SU-DHL-6 (cell line): ENCODE results near the gene ZSWIM5.
A peak's percentile ranks its signal among the peaks of the same experiment; 100 is the strongest.
"Not testable (repeated sequence)": the region's sequence is repeated elsewhere in the genome, so short reads cannot be mapped to it uniquely, and the experiment has no call there.

ENCODE experiments used
- H2AFZ ChIP-seq: fragments of 200-600 bp; sonication (generic); 2 replicates; pipeline ENCODE4 v1.6.1; 2014; ENCODE audit warnings: low read depth, mild to moderate bottlenecking, moderate library complexity, mixed read lengths, antibody characterized with exemption, low read length; ENCODE audit not compliant: severe bottlenecking
- H3F3A ChIP-seq: fragments of 200-600 bp; shearing (Covaris generic); 2 replicates; pipeline ENCODE4 v1.6.0; 2016; ENCODE audit warnings: antibody characterized with exemption, mild to moderate bottlenecking; ENCODE audit not compliant: insufficient read depth
- H3K27ac ChIP-seq: fragments of 200-600 bp; sonication (generic); 2 replicates; pipeline ENCODE4 v1.5.1; 2016; ENCODE audit warnings: low read depth, mild to moderate bottlenecking, low read length, moderate library complexity, mixed read lengths
- H3K27me3 ChIP-seq: fragments of 200-600 bp; sonication (generic), shearing (Covaris generic); 2 replicates; pipeline ENCODE4 v1.6.0; 2014; ENCODE audit warnings: mild to moderate bottlenecking, low read length
- H3K36me3 ChIP-seq: fragments of 200-600 bp; sonication (generic); 2 replicates; pipeline ENCODE4 v1.6.1; 2014; ENCODE audit warnings: mild to moderate bottlenecking, low read length, mixed read lengths
- H3K4me2 ChIP-seq: fragments of 300-600, 200-600 bp; shearing (Covaris generic), sonication (generic); 2 replicates; pipeline ENCODE4 v1.6.0; 2014; ENCODE audit warnings: low read length, low read depth, mild to moderate bottlenecking; ENCODE audit not compliant: poor library complexity, severe bottlenecking
- H3K4me3 ChIP-seq: fragments of 200-600 bp; sonication (generic); 2 replicates; pipeline ENCODE4 v1.5.1; 2014; ENCODE audit warnings: antibody characterized with exemption, low read length, mild to moderate bottlenecking, mixed read lengths; ENCODE audit not compliant: insufficient read depth, poor library complexity, severe bottlenecking
- H3K79me2 ChIP-seq: fragments of 200-600 bp; sonication (generic); 2 replicates; pipeline ENCODE4 v1.6.1; 2014; ENCODE audit warnings: mild to moderate bottlenecking, low read length, moderate library complexity; ENCODE audit not compliant: insufficient read depth
- H3K9ac ChIP-seq: fragments of 200-600 bp; sonication (generic); 2 replicates; pipeline ENCODE4 v1.7.0; 2014; ENCODE audit warnings: mild to moderate bottlenecking, low read length
- H3K9me2 ChIP-seq: fragments of 200-600 bp; sonication (generic); replicated peaks from 2 replicates; pipeline ENCODE4 v1.6.1; 2014; ENCODE audit warnings: low read length; ENCODE audit not compliant: insufficient read depth
- H3K9me3 ChIP-seq: fragments of 200-600 bp; sonication (generic); 2 replicates; pipeline ENCODE4 v1.6.1; 2014; ENCODE audit warnings: low read length, mixed read lengths; ENCODE audit not compliant: insufficient read depth
- H4K20me1 ChIP-seq: fragments of 200-600 bp; sonication (generic); 2 replicates; pipeline ENCODE4 v1.6.1; 2014; ENCODE audit warnings: low read depth, mild to moderate bottlenecking, antibody characterized with exemption, low read length, moderate library complexity, mixed read lengths
- CTCF ChIP-seq: fragments of 200-600 bp; sonication (generic); IDR thresholded peaks from one replicate; pipeline ENCODE4 v1.5.1; 2017; ENCODE audit warnings: antibody characterized with exemption, mild to moderate bottlenecking, low read length, moderate library complexity; ENCODE audit not compliant: insufficient read depth, poor library complexity, severe bottlenecking
- EZH2phosphoT487 ChIP-seq: fragments of 200-600 bp; sonication (generic), shearing (Covaris generic); conservative IDR thresholded peaks from 2 replicates; pipeline ENCODE4 v1.6.1; 2018; ENCODE audit warnings: mild to moderate bottlenecking, antibody characterized with exemption, low read length, moderate library complexity, mixed read lengths

ZSWIM5 gene

GRCh38 chr1:45205910-45206721 lies at the start of gene ZSWIM5:
ZSWIM5 (minus strand) TSS chr1:45206605; CDS start chr1:45206350, 255 bp downstream.
- Histone ChIP-seq H3K27me3 (no peaks in the 10 kb centered on the region), H3K27ac (no peak within 1 kb of the TSS), H3K9me3 (no peaks in the 10 kb centered on the region), H3K4me2 (peak within 1 kb of the TSS; percentile 73), H3K79me2 (no peaks in the 10 kb centered on the region), H2AFZ (peak within 1 kb of the TSS; percentile 97), H3K36me3 (no peaks in the 10 kb centered on the region), H3K4me3 (peak within 1 kb of the TSS; percentile 71), H3F3A (0 out of 2 replicates have a peak, but pooled peaks cover 4% of the 10 kb centered on the region), H3K9me2 (no peaks in the 10 kb centered on the region), H3K9ac (peak within 1 kb of the TSS; percentile 61), H4K20me1 (no peaks in the 10 kb centered on the region)
- TF ChIP-seq CTCF = no peak
- TF ChIP-seq EZH2phosphoT487 = no peak

- Histone ChIP-seq H3K9me2 (no peaks in the 10 kb centered on the region), H3K79me2 (no peaks in the 10 kb centered on the region), H3K9me3 (peaks cover 23% of the 10 kb centered on the region), H2AFZ (no peak overlapping the region), H3K4me2 (no peak overlapping the region), H3K27me3 (no peaks in the 10 kb centered on the region), H3F3A (no peaks in the 10 kb centered on the region), H3K4me3 (no peak overlapping the region), H3K27ac (no peak overlapping the region), H3K36me3 (no peaks in the 10 kb centered on the region), H4K20me1 (no peaks in the 10 kb centered on the region), H3K9ac (no peak overlapping the region)
- TF ChIP-seq EZH2phosphoT487 (no peak), CTCF (no peak)
Measured at GRCh38 chr1:45254490-45254889, 48.1 kb upstream of the ZSWIM5 start.

- H3K27ac ChIP-seq = no peak overlapping the region
Measured at GRCh38 chr1:45250544-45250943, 44.1 kb upstream of the ZSWIM5 start.

DNA sequence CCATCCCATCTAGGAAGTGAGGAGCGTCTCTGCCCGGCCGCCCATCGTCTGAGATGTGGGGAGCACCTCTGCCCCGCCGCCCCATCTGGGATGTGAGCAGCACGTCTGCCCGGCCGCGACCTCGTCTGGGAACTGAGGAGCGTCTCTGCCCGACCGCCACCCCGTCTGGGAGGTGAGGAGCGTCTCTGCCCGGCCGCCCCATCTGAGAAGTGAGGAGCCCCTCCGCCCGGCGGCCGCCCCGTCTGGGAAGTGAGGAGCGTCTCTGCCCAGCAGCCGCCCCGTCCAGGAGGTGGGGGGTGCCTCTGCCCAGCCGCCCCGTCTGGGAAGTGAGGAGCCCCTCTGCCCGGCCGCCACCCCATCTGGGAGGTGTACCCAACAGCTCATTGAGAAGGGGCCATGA lies 41.6 kb upstream of the ZSWIM5 start:
- not testable (repeated sequence) for H3K9ac ChIP-seq, H2AFZ ChIP-seq, H3K79me2 ChIP-seq, H3K9me2 ChIP-seq, H3F3A ChIP-seq, H3K36me3 ChIP-seq, H4K20me1 ChIP-seq, H3K9me3 ChIP-seq, H3K4me3 ChIP-seq, H3K27ac ChIP-seq, H3K27me3 ChIP-seq, H3K4me2 ChIP-seq

More at GRCh38 chr1:45250544-45250943, 44.1 kb upstream of the ZSWIM5 start:
- no peaks in the 10 kb centered on the region for H3K9me2 ChIP-seq
- no peaks in the 10 kb centered on the region for H3K36me3 ChIP-seq
- no peak overlapping the region for H2AFZ ChIP-seq
- H3K4me3 ChIP-seq = no peak overlapping the region
- no peaks in the 10 kb centered on the region for H3K27me3 ChIP-seq
- no peaks in the 10 kb centered on the region for H3F3A ChIP-seq
- no peaks in the 10 kb centered on the region for H3K79me2 ChIP-seq
- H3K4me2 ChIP-seq = no peak overlapping the region
- no peaks in the 10 kb centered on the region for H3K9me3 ChIP-seq
- H4K20me1 ChIP-seq = no peaks in the 10 kb centered on the region
- H3K9ac ChIP-seq = no peak overlapping the region
- TF ChIP-seq EZH2phosphoT487 (no peak), CTCF (no peak)
